ENCODE measurements around the gene RELL2.

The RELL2 gene

GRCh38 chr5:141618030-141618803, 18.6 kb upstream of the RELL2 start (continued):
- no peak for TF ChIP-seq ZNF26 (tag by site-specific recombination; IDR thresholded peaks at IDR 0.05)
- TF ChIP-seq ATF2 (tag by site-specific recombination; IDR thresholded peaks at IDR 0.05; ENCODE audit: low read depth) = 0 out of 2 replicates have a peak, but pooled peaks have one; percentile 6
- peak; percentile 19; the same call in 1 of the 2 replicates for TF ChIP-seq ZNF777 (tag by site-specific recombination; IDR thresholded peaks at IDR 0.05; ENCODE audit: borderline replicate concordance)
- TF ChIP-seq ZNF660 (tag by site-specific recombination; IDR thresholded peaks at IDR 0.05) = no peak
- no peak for TF ChIP-seq ZNF292 (tag by site-specific recombination; IDR thresholded peaks at IDR 0.05; ENCODE audit: borderline replicate concordance, low read depth)
- TF ChIP-seq ZNF548 (tag by site-specific recombination; IDR thresholded peaks at IDR 0.05) = no peak
- no peak for TF ChIP-seq ZNF132 (tag by site-specific recombination; IDR thresholded peaks at IDR 0.05; ENCODE audit: borderline replicate concordance)
- TF ChIP-seq, protein P1, sequence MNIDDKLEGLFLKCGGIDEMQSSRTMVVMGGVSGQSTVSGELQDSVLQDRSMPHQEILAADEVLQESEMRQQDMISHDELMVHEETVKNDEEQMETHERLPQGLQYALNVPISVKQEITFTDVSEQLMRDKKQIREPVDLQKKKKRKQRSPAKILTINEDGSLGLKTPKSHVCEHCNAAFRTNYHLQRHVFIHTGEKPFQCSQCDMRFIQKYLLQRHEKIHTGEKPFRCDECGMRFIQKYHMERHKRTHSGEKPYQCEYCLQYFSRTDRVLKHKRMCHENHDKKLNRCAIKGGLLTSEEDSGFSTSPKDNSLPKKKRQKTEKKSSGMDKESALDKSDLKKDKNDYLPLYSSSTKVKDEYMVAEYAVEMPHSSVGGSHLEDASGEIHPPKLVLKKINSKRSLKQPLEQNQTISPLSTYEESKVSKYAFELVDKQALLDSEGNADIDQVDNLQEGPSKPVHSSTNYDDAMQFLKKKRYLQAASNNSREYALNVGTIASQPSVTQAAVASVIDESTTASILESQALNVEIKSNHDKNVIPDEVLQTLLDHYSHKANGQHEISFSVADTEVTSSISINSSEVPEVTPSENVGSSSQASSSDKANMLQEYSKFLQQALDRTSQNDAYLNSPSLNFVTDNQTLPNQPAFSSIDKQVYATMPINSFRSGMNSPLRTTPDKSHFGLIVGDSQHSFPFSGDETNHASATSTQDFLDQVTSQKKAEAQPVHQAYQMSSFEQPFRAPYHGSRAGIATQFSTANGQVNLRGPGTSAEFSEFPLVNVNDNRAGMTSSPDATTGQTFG (tag by site-specific recombination; IDR thresholded peaks at IDR 0.05; ENCODE audit: borderline replicate concordance) = no peak
- no peak for TF ChIP-seq ZNF549 (tag by site-specific recombination; IDR thresholded peaks at IDR 0.05)
- TF ChIP-seq ZNF514 (tag by site-specific recombination; IDR thresholded peaks at IDR 0.05) = no peak
- TF ChIP-seq KLF8 (tag by site-specific recombination; IDR thresholded peaks at IDR 0.05) = peak; percentile 92
- TF ChIP-seq, protein P2, sequence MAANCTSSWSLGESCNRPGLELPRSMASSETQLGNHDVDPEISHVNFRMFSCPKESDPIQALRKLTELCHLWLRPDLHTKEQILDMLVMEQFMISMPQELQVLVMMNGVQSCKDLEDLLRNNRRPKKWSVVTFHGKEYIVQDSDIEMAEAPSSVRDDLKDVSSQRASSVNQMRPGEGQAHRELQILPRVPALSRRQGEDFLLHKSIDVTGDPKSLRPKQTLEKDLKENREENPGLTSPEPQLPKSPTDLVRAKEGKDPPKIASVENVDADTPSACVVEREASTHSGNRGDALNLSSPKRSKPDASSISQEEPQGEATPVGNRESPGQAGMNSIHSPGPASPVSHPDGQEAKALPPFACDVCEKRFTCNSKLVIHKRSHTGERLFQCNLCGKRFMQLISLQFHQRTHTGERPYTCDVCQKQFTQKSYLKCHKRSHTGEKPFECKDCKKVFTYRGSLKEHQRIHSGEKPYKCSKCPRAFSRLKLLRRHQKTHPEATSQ (tag by site-specific recombination; IDR thresholded peaks at IDR 0.05) = no peak
- TF ChIP-seq ZNF747 (tag by site-specific recombination; IDR thresholded peaks at IDR 0.05) = no peak
- no peak for TF ChIP-seq ZNF585B (tag by site-specific recombination; IDR thresholded peaks at IDR 0.05)
- no peak for TF ChIP-seq ZFHX2 (tag by site-specific recombination; conservative IDR thresholded peaks at IDR 0.05)
- no peak for TF ChIP-seq INSM2 (tag by site-specific recombination; IDR thresholded peaks at IDR 0.05)
- TF ChIP-seq ZNF596 (tag by site-specific recombination; IDR thresholded peaks at IDR 0.05) = no peak; the same call in none of the 2 replicates
- TF ChIP-seq ZNF571 (tag by site-specific recombination; IDR thresholded peaks at IDR 0.05) = no peak
- TF ChIP-seq, protein P3, sequence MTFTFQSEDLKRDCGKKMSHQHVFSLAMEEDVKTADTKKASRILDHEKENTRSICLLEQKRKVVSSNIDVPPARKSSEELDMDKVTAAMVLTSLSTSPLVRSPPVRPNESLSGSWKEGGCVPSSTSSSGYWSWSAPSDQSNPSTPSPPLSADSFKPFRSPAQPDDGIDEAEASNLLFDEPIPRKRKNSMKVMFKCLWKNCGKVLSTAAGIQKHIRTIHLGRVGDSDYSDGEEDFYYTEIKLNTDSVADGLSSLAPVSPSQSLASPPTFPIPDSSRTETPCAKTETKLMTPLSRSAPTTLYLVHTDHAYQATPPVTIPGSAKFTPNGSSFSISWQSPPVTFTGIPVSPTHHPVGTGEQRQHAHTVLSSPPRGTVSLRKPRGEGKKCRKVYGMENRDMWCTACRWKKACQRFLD (tag by site-specific recombination; IDR thresholded peaks at IDR 0.05) = no peak
- 0 out of 2 replicates have a peak, but pooled peaks have one; percentile 57 for TF ChIP-seq ZNF600 (tag by site-specific recombination; IDR thresholded peaks at IDR 0.05)
- no peak for TF ChIP-seq ZBTB21 (tag by site-specific recombination; IDR thresholded peaks at IDR 0.05)
- TF ChIP-seq ZBTB44 (tag by site-specific recombination; IDR thresholded peaks at IDR 0.05) = no peak
- TF ChIP-seq, protein P4, sequence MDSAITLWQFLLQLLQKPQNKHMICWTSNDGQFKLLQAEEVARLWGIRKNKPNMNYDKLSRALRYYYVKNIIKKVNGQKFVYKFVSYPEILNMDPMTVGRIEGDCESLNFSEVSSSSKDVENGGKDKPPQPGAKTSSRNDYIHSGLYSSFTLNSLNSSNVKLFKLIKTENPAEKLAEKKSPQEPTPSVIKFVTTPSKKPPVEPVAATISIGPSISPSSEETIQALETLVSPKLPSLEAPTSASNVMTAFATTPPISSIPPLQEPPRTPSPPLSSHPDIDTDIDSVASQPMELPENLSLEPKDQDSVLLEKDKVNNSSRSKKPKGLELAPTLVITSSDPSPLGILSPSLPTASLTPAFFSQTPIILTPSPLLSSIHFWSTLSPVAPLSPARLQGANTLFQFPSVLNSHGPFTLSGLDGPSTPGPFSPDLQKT (IDR thresholded peaks at IDR 0.05; ENCODE audit: borderline replicate concordance, low read depth, low read length) = no peak
- no peak for TF ChIP-seq ZSCAN4 (tag by site-specific recombination; IDR thresholded peaks at IDR 0.05)

Data from HEK293 (cell line).